LNCAP (cell line): ENCODE data around the gene ZNF665.

Experiments
- TF ChIP-seq, protein P1 (sequence below): fragments of 450-650 bp; IDR thresholded peaks from 2 replicates; pipeline ENCODE4 v1.5.1; 2017; ENCODE audit warnings: mild to moderate bottlenecking

The ZNF665 gene

GRCh38 chr19:53193535-53194222, 521 bp upstream of the ZNF665 start:
- TF ChIP-seq, protein P1, sequence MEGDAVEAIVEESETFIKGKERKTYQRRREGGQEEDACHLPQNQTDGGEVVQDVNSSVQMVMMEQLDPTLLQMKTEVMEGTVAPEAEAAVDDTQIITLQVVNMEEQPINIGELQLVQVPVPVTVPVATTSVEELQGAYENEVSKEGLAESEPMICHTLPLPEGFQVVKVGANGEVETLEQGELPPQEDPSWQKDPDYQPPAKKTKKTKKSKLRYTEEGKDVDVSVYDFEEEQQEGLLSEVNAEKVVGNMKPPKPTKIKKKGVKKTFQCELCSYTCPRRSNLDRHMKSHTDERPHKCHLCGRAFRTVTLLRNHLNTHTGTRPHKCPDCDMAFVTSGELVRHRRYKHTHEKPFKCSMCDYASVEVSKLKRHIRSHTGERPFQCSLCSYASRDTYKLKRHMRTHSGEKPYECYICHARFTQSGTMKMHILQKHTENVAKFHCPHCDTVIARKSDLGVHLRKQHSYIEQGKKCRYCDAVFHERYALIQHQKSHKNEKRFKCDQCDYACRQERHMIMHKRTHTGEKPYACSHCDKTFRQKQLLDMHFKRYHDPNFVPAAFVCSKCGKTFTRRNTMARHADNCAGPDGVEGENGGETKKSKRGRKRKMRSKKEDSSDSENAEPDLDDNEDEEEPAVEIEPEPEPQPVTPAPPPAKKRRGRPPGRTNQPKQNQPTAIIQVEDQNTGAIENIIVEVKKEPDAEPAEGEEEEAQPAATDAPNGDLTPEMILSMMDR: no peak

DNA sequence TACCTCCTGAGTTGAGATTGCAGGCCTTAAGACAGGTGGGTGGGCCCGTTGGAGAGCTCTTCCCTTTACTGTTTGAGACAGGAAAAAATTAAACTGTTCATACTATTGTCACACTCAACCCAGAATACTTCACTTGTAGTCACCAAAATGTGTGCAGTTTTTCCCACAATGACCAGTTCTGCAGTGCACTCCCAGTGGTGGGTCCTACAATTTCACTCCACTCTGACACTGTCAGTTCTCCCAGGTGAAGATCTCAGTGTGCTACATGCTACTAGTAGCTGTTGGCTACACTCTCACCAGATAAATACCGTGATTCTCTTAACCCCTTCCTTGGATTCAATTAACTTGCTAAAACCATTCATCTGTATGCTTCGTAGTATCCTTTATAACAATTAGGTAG, 2.9 kb downstream of the ZNF665 start:
- TF ChIP-seq, protein P1: no peak

- TF ChIP-seq, protein P1: no peak
Measured at GRCh38 chr19:53183146-53183764, 9.9 kb downstream of the ZNF665 start.

- TF ChIP-seq, protein P1: no peak
Measured at GRCh38 chr19:53182202-53182601, 11.0 kb downstream of the ZNF665 start.

DNA sequence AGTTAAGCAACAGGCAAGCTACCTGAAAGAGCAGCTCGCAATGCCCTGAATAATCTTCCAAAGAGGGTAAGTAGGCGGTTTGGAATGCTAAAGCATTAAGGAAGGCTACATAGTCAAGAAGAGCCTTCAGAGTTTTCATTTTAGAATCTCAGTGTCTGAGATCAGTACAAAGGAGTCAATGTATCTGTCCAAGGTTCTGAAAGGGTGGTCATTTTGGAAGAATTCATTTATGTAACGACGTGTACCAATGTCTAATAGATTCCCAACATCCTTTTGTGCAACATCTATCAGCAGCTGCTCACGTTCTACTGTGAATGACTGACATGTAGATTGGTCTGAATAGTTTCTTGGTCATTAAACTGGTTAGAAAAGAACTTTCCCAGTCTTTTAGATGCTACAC, 15.2 kb downstream of the ZNF665 start:
- TF ChIP-seq, protein P1: no peak

DNA sequence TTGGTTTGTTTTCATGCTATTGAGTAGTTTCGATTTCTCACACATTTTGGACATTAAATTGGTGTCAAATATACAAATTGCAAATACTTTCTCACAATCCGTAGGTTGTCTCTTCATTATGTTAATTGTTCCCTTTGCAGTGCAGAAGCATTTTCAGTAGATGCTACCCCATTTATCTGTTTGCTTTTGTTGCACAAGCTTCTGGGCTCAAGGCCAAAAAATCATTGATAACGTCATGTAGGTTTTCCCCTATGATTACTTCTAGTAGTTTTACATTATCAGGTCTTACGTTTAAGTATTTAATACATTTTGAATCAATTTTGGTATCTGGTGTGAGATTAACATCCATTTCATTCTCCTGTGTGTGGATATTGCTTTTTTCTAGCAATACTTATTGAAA, 20.3 kb downstream of the ZNF665 start:
- TF ChIP-seq, protein P1: no peak

- TF ChIP-seq, protein P1: no peak
Measured at GRCh38 chr19:53165691-53166091, 27.5 kb downstream of the ZNF665 start.

- TF ChIP-seq, protein P1: no peak
Measured at GRCh38 chr19:53161123-53161522, 32.0 kb downstream of the ZNF665 start.
